ENCODE measurements around the gene PROC. TPM values are rescaled to one million over a fixed set of nuclear protein-coding genes. Genes with fewer than 3 reads are reported as not detected.
"Not testable (repeated sequence)": the region's sequence is repeated elsewhere in the genome, so short reads cannot be mapped to it uniquely, and the experiment has no call there.

Gene PROC
- total RNA-seq, 4 donors from 2014 or later, result not detected

- intact Hi-C loops (cut with DNase I), result no loop called here
- TF ChIP-seq POLR2A (IDR thresholded peaks at IDR 0.05; ENCODE audit: low read depth) (no peak), CTCF (IDR thresholded peaks at IDR 0.05) (no peak), EP300 (IDR thresholded peaks at IDR 0.05) (no peak), POLR2AphosphoS5 (IDR thresholded peaks at IDR 0.05) (no peak)
- Histone ChIP-seq H3K9me3 (no peaks in the 10 kb centered on the region), H3K4me1 (no peaks in the 10 kb centered on the region), H3K36me3 (peaks cover 0 to 8% (median 0%) of the 10 kb centered on the region in 4 donors), H3K27me3 (no peaks in the 10 kb centered on the region), H3K4me3 (no peak overlapping the region), H3K27ac (replicated peaks in 1 of 4) (no peak overlapping the region)
- no peak for DNase-seq (ENCODE audit: extremely low spot score)
- 93% methylated on average over 4 of the region's 4 CpGs for WGBS
Observed at GRCh38 chr2:127449898-127450297, 31.7 kb downstream of the PROC start.

- Histone ChIP-seq H3K27me3 (no peaks in the 10 kb centered on the region), H3K4me3 (no peak overlapping the region), H3K27ac (replicated peaks in 1 of 4) (no peak overlapping the region), H3K9me3 (no peaks in the 10 kb centered on the region), H3K36me3 (peaks cover 0 to 8% (median 0%) of the 10 kb centered on the region in 4 donors), H3K4me1 (no peaks in the 10 kb centered on the region)
- TF ChIP-seq CTCF (IDR thresholded peaks at IDR 0.05) (no peak), POLR2A (IDR thresholded peaks at IDR 0.05; ENCODE audit: low read depth) (no peak), EP300 (IDR thresholded peaks at IDR 0.05) (no peak), POLR2AphosphoS5 (IDR thresholded peaks at IDR 0.05) (no peak)
- intact Hi-C loops (cut with DNase I), result no loop called here
- WGBS, result 82% methylated on average over 6 of the region's 6 CpGs
- DNase-seq (ENCODE audit: extremely low spot score), result no peak
Observed at GRCh38 chr2:127451981-127452380, 33.8 kb downstream of the PROC start.

- WGBS, result 92% methylated on average over 8 of the region's 8 CpGs
- H3K27me3 ChIP-seq; H3K36me3 ChIP-seq; H3K9me3 ChIP-seq; H3K4me1 ChIP-seq; DNase-seq (ENCODE audit: extremely low spot score); H3K4me3 ChIP-seq; H3K27ac ChIP-seq (replicated peaks in 1 of 4); intact Hi-C loops (cut with DNase I): not testable (repeated sequence)
Observed at GRCh38 chr2:127452423-127452822, 34.2 kb downstream of the PROC start.

DNA sequence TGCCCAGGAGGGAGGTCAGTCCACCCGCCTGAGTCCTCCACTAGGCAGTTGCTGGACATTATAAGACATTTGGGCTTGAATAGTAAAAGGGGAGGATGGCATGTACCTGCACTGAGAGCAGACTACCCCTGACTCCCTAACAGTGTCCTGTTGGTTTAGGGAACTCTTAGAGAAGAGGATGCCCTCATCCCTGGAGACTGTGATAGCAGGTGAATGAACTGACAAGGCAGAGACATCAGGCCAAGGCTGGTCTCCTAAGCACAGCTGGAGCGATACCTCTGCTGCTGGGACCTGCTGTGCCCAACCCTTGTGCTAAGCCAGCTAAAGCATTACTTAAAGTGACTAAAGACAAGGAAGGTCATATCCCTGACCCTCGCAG is 34.8 kb downstream of the PROC start:
- intact Hi-C loops (cut with DNase I), result no loop called here
- no peaks in the 10 kb centered on the region for H3K27me3 ChIP-seq
- no peak for DNase-seq (ENCODE audit: extremely low spot score)
- H3K4me3 ChIP-seq, result no peak overlapping the region
- 89% methylated on average over 3 of the region's 3 CpGs for WGBS
- no peaks in the 10 kb centered on the region for H3K9me3 ChIP-seq
- no peak overlapping the region for H3K27ac ChIP-seq (replicated peaks in 1 of 4)
- H3K4me1 ChIP-seq, result no peaks in the 10 kb centered on the region
- no peak for TF ChIP-seq EP300 (IDR thresholded peaks at IDR 0.05)
- TF ChIP-seq POLR2A (IDR thresholded peaks at IDR 0.05; ENCODE audit: low read depth), result no peak
- TF ChIP-seq POLR2AphosphoS5 (IDR thresholded peaks at IDR 0.05), result no peak
- H3K36me3 ChIP-seq, result peaks cover 0 to 8% (median 0%) of the 10 kb centered on the region in 4 donors

- peaks cover 0 to 8% (median 0%) of the 10 kb centered on the region in 4 donors for H3K36me3 ChIP-seq
- TF ChIP-seq POLR2AphosphoS5 (IDR thresholded peaks at IDR 0.05) (no peak), POLR2A (IDR thresholded peaks at IDR 0.05; ENCODE audit: low read depth) (no peak), EP300 (IDR thresholded peaks at IDR 0.05) (no peak), CTCF (IDR thresholded peaks at IDR 0.05) (no peak)
- H3K4me1 ChIP-seq, result no peaks in the 10 kb centered on the region
- no peaks in the 10 kb centered on the region for H3K9me3 ChIP-seq
- no peak for DNase-seq (ENCODE audit: extremely low spot score)
- WGBS, result 83% methylated on average over 7 of the region's 8 CpGs
- intact Hi-C loops (cut with DNase I), result no loop called here
- H3K27me3 ChIP-seq, result no peaks in the 10 kb centered on the region
- no peak overlapping the region for H3K4me3 ChIP-seq
- no peak overlapping the region for H3K27ac ChIP-seq (replicated peaks in 1 of 4)
Observed at GRCh38 chr2:127453392-127454171, 35.4 kb downstream of the PROC start.

Data from esophagus muscularis mucosa (tissue), 4 donors.